NCI-H128 (cell line): ENCODE data around the gene STX16.

Source experiments
- DNase-seq: peaks from one replicate; lab custom pipeline; 2025; ENCODE audit not compliant: unreplicated experiment; lab: John Stamatoyannopoulos, UW

Gene STX16

GRCh38 chr20:58618351-58619076 lies 32.6 kb upstream of the STX16 start:
- DNase-seq: no peak

- no peak for DNase-seq
These were observed 31.8 kb upstream of the STX16 start for GRCh38 chr20:58619077-58619863.

- no peak for DNase-seq
These were observed 31.1 kb upstream of the STX16 start for GRCh38 chr20:58619864-58620431.

GRCh38 chr20:58621906-58622548 lies 29.1 kb upstream of the STX16 start:
- DNase-seq: no peak

GRCh38 chr20:58622671-58623578 lies 28.2 kb upstream of the STX16 start:
- DNase-seq: no peak

GRCh38 chr20:58623579-58624473 lies 27.3 kb upstream of the STX16 start:
- DNase-seq: no peak

- no peak for DNase-seq
These were observed 26.4 kb upstream of the STX16 start for GRCh38 chr20:58624687-58625086.

GRCh38 chr20:58625585-58625984 lies 25.5 kb upstream of the STX16 start:
- DNase-seq: no peak

- DNase-seq: no peak
These were observed 25.0 kb upstream of the STX16 start for GRCh38 chr20:58626051-58626450.

- DNase-seq: no peak
These were observed 23.6 kb upstream of the STX16 start for GRCh38 chr20:58627212-58628072.

GRCh38 chr20:58628491-58629214 lies 22.4 kb upstream of the STX16 start:
- no peak for DNase-seq

GRCh38 chr20:58629215-58629580 lies 21.9 kb upstream of the STX16 start:
- DNase-seq: no peak

- no peak for DNase-seq
These were observed 21.0 kb upstream of the STX16 start for GRCh38 chr20:58630063-58630462.

GRCh38 chr20:58633161-58634053 lies 17.7 kb upstream of the STX16 start:
- no peak for DNase-seq

GRCh38 chr20:58634059-58634458 lies 17.0 kb upstream of the STX16 start:
- DNase-seq: no peak

GRCh38 chr20:58634521-58635278 lies 16.4 kb upstream of the STX16 start:
- DNase-seq: no peak
